IMR-90 (cell line): Measurements from ENCODE around the gene S100A4. TPM values are rescaled to one million over a fixed set of nuclear protein-coding genes. Genes with fewer than 3 reads are reported as not detected.

Experiments used
- ATAC-seq: fragments of 200-7000 bp; cut with Tn5 transposase; 2 replicates; pipeline ENCODE4 v1.9.1; 2020; ENCODE audit warnings: low read depth, mild to moderate bottlenecking, moderate library complexity
- BruUV-seq: library from RNA; stranded (reverse); fragments of 400-500 nt; replicated peaks from 2 replicates; lab custom pipeline; 2021; lab: Mats Ljungman, UMichigan
- CTCF ChIA-PET: fragments of 300-600 bp; formaldehyde crosslinking; extraction: SDS; loops from one replicate; lab custom pipeline; 2021; ENCODE audit warnings: antibody characterized with exemption; lab: Yijun Ruan, JAX
- POLR2A ChIA-PET: fragments of 300-600 bp; sonication (Branson Sonifier 250); formaldehyde crosslinking; loops from one replicate; lab custom pipeline; 2022; ENCODE audit warnings: antibody characterized with exemption; ENCODE audit not compliant: unreplicated experiment; lab: Charles Lee
- DNase-seq: peaks from one replicate; pipeline ENCODE4 v3.0.0; 2013
- H2AFZ ChIP-seq: replicated peaks from 2 replicates; pipeline ENCODE3; 2013; ENCODE audit warnings: low read length, mild to moderate bottlenecking; ENCODE audit not compliant: poor library complexity
- H2AK5ac ChIP-seq: 2 replicates; pipeline ENCODE4 v1.6.1; 2013; ENCODE audit warnings: low read depth, low read length, inconsistent platforms
- H2AK9ac ChIP-seq: replicated peaks from 2 replicates; pipeline ENCODE3; 2013; ENCODE audit warnings: mild to moderate bottlenecking, low read depth, low read length, moderate library complexity; ENCODE audit not compliant: poor library complexity
- H2BK120ac ChIP-seq: 2 replicates; pipeline ENCODE4 v1.6.1; 2013; ENCODE audit warnings: low read depth, low read length, inconsistent platforms
- H2BK15ac ChIP-seq: 3 replicates; pipeline ENCODE4 v1.6.1; 2013; ENCODE audit warnings: low read depth, low read length, inconsistent platforms
- H2BK20ac ChIP-seq: 2 replicates; pipeline ENCODE4 v1.6.1; 2013; ENCODE audit warnings: low read depth, mild to moderate bottlenecking, inconsistent platforms, low read length, moderate library complexity
- H2BK5ac ChIP-seq: 2 replicates; pipeline ENCODE4 v1.6.1; 2013; ENCODE audit warnings: mild to moderate bottlenecking, low read depth, low read length, inconsistent platforms; ENCODE audit not compliant: poor library complexity, severe bottlenecking
- H3K14ac ChIP-seq: replicated peaks from 2 replicates; pipeline ENCODE4 v1.6.1; 2013; ENCODE audit warnings: low read depth, low read length, inconsistent platforms
- H3K18ac ChIP-seq: 2 replicates; pipeline ENCODE4 v1.6.1; 2013; ENCODE audit warnings: low read depth, low read length, control low read depth
- H3K23ac ChIP-seq: 2 replicates; pipeline ENCODE4 v1.6.1; 2013; ENCODE audit warnings: low read depth, low read length, inconsistent platforms
- H3K27ac ChIP-seq: 2 replicates; pipeline ENCODE4 v1.5.1; 2013; ENCODE audit warnings: mild to moderate bottlenecking, control low read depth, low read length; ENCODE audit not compliant: insufficient read depth
- H3K27me3 ChIP-seq: 2 replicates; pipeline ENCODE4 v1.6.1; 2013; ENCODE audit warnings: low read length; ENCODE audit not compliant: control insufficient read depth, insufficient read depth
- H3K36me3 ChIP-seq: 2 replicates; pipeline ENCODE4 v1.6.1; 2013; ENCODE audit warnings: low read length, mixed read lengths; ENCODE audit not compliant: control insufficient read depth, insufficient read depth
- H3K4ac ChIP-seq: 2 replicates; pipeline ENCODE4 v1.6.1; 2013; ENCODE audit warnings: low read depth, low read length, inconsistent platforms
- H3K4me1 ChIP-seq: 2 replicates; pipeline ENCODE4 v1.6.1; 2013; ENCODE audit warnings: low read length, mixed read lengths; ENCODE audit not compliant: control insufficient read depth, insufficient read depth
- H3K4me2 ChIP-seq: 2 replicates; pipeline ENCODE4 v1.6.1; 2013; ENCODE audit warnings: low read depth, mild to moderate bottlenecking, control low read depth, low read length, moderate library complexity
- H3K4me3 ChIP-seq: 2 replicates; pipeline ENCODE4 v1.5.1; 2013; ENCODE audit warnings: low read depth, mild to moderate bottlenecking, control low read depth, low read length, moderate library complexity; ENCODE audit not compliant: insufficient read depth
- H3K56ac ChIP-seq: 2 replicates; pipeline ENCODE4 v1.6.1; 2013; ENCODE audit warnings: low read length, inconsistent platforms; ENCODE audit not compliant: insufficient read depth; ENCODE audit errors: extremely low read depth
- H3K79me1 ChIP-seq, 2 experiments: 2 replicates each; pipeline ENCODE4 v1.6.1; 2013; ENCODE audit warnings: low read length in 2 of 2, inconsistent platforms in 1 of 2, low read depth in 1 of 2
- H3K9ac ChIP-seq: 2 replicates; pipeline ENCODE4 v1.6.1; 2013; ENCODE audit warnings: low read depth, low read length, control low read depth
- H3K9me1 ChIP-seq: 2 replicates; pipeline ENCODE4 v1.6.1; 2013; ENCODE audit warnings: low read length, inconsistent platforms; ENCODE audit not compliant: insufficient read depth
- H3K9me3 ChIP-seq: 2 replicates; pipeline ENCODE4 v1.6.1; 2013; ENCODE audit warnings: low read length; ENCODE audit not compliant: control insufficient read depth, insufficient read depth
- H4K20me1 ChIP-seq: 2 replicates; pipeline ENCODE4 v1.6.1; 2013; ENCODE audit warnings: low read length, inconsistent platforms; ENCODE audit not compliant: insufficient read depth
- H4K5ac ChIP-seq: 2 replicates; pipeline ENCODE4 v1.6.1; 2013; ENCODE audit warnings: mild to moderate bottlenecking, low read depth, low read length, control low read depth
- H4K8ac ChIP-seq, 2 experiments: 2 replicates each; pipeline ENCODE4 v1.6.1; 2013; ENCODE audit warnings: low read depth in 2 of 2, low read length in 2 of 2, control low read depth in 1 of 2, inconsistent platforms in 1 of 2
- H4K91ac ChIP-seq: 2 replicates; pipeline ENCODE4 v1.6.1; 2013; ENCODE audit warnings: low read depth, low read length, inconsistent platforms; ENCODE audit not compliant: insufficient read depth
- BHLHE40 ChIP-seq: fragments of 150-350 bp; IDR thresholded peaks from 2 replicates; pipeline ENCODE4 v1.6.1; 2016; ENCODE audit warnings: mild to moderate bottlenecking, low read depth, low read length
- CHD1 ChIP-seq: IDR thresholded peaks from 2 replicates; pipeline ENCODE4 v1.6.1; 2012; ENCODE audit warnings: low read depth, low read length, improper control_type of control experiment
- CTCF ChIP-seq: conservative IDR thresholded peaks from 2 replicates; pipeline ENCODE4 v1.5.1; 2012; ENCODE audit warnings: mild to moderate bottlenecking, low read depth, low read length, improper control_type of control experiment
- ELK1 ChIP-seq: fragments of 150-350 bp; IDR thresholded peaks from 2 replicates; pipeline ENCODE4 v1.6.1; 2016; ENCODE audit warnings: low read depth, mild to moderate bottlenecking, low read length, moderate library complexity, borderline replicate concordance
- FOS ChIP-seq: fragments of 150-350 bp; IDR thresholded peaks from 2 replicates; pipeline ENCODE4 v1.6.1; 2016; ENCODE audit warnings: low read depth, low read length
- MAFK ChIP-seq: IDR thresholded peaks from 2 replicates; pipeline ENCODE4 v1.6.1; 2012; ENCODE audit warnings: low read depth, low read length, improper control_type of control experiment
- MAZ ChIP-seq: IDR thresholded peaks from 2 replicates; pipeline ENCODE4 v1.6.1; 2012; ENCODE audit warnings: low read depth, mild to moderate bottlenecking, low read length, improper control_type of control experiment, moderate library complexity, borderline replicate concordance
- MXI1 ChIP-seq: IDR thresholded peaks from 2 replicates; pipeline ENCODE4 v1.6.1; 2012; ENCODE audit warnings: low read depth, mild to moderate bottlenecking, low read length, moderate library complexity, borderline replicate concordance
- NFE2L2 ChIP-seq: fragments of 150-350 bp; IDR thresholded peaks from 2 replicates; pipeline ENCODE4 v1.6.1; 2016; ENCODE audit warnings: low read depth, mild to moderate bottlenecking, low read length
- POLR2A ChIP-seq: IDR thresholded peaks from 2 replicates; pipeline ENCODE4 v1.6.1; 2012; ENCODE audit warnings: mild to moderate bottlenecking, low read depth, low read length
- RAD21 ChIP-seq: IDR thresholded peaks from 2 replicates; pipeline ENCODE4 v1.6.1; 2012; ENCODE audit warnings: low read length, improper control_type of control experiment
- RFX5 ChIP-seq: IDR thresholded peaks from 2 replicates; pipeline ENCODE4 v1.8.0; 2012; ENCODE audit warnings: low read depth, mild to moderate bottlenecking, low read length, moderate library complexity
- USF2 ChIP-seq: fragments of 150-350 bp; IDR thresholded peaks from 2 replicates; pipeline ENCODE4 v1.6.1; 2017; ENCODE audit warnings: mild to moderate bottlenecking, antibody characterized with exemption, low read length, low read depth
- WGBS, 2 experiments: methylation state at CpG; one replicate each; pipeline versions ENCODE4 v1.1.5 to v1.1.7; 2013; ENCODE audit warnings: missing lambda C conversion rate in 2 of 2; ENCODE audit not compliant: insufficient read length in 1 of 2; ENCODE audit errors: extremely low coverage in 2 of 2; 5-methylcytosine and 5-hydroxymethylcytosine counted together
- dilution Hi-C: fragments of 300-500 bp; cut with HindIII; formaldehyde crosslinking; loops from one replicate; pipeline ENCODE4 v1.14.3; 2018; ENCODE audit warnings: low sequenced_read_pairs; ENCODE audit not compliant: unreplicated experiment
- in situ Hi-C: fragments of 300-500 bp; cut with MboI; formaldehyde crosslinking; loops from 3 replicates; pipeline ENCODE4 v1.14.3; 2019; ENCODE audit warnings: low sequenced_read_pairs, inconsistent platforms, mixed read lengths
- intact Hi-C: fragments of 100-400 bp; cut with micrococcal nuclease; formaldehyde crosslinking; loops from 2 replicates; pipeline ENCODE4 v1.10.0; 2022
- polyA plus RNA-seq, 3 experiments: library from polyadenylated mRNA; depleted of rRNA; stranded (reverse); fragments of >200 nt; gene quantifications; 2 replicates each; pipeline ENCODE4 v1.2.3, GENCODE V29; 2012; ENCODE audit warnings: low replicate concordance in 1 of 3
- total RNA-seq: library from RNA; depleted of rRNA; stranded (reverse); fragments of >200 nt; gene quantifications from 2 replicates; pipeline ENCODE4 v1.2.3, GENCODE V29; 2012

The S100A4 gene
- total and polyA plus RNA-seq, 2 of the 4 experiments (the other 2 are of a cell fraction), result 5.6 to 16.6 TPM

GRCh38 chr1:153538315-153538821, 7.2 kb downstream of the S100A4 start:
- dilution Hi-C loops, result no loop called here
- no peak overlapping the region for H4K8ac ChIP-seq
- no peak for ATAC-seq
- intact Hi-C loops, result no loop called here
- no peak overlapping the region for H3K56ac ChIP-seq
- H3K27me3 ChIP-seq, result no peaks in the 10 kb centered on the region
- H3K4me2 ChIP-seq, result no peak overlapping the region
- H3K4ac ChIP-seq, result peak overlapping the region; percentile 23; the same call in 1 of the 2 replicates
- H4K5ac ChIP-seq, result no peak overlapping the region
- peak overlapping the region; percentile 74 for H2AFZ ChIP-seq
- H3K27ac ChIP-seq, result no peak overlapping the region
- no peak overlapping the region for H3K23ac ChIP-seq
- H3K14ac ChIP-seq, result no peak overlapping the region
- DNase-seq, result peak; percentile 43
- in situ Hi-C loops, result loop anchor here (25.0 kb wide), 1 partner anchor 424 kb away; the partner anchor contains the start of genes CREB3L4, CRTC2 and SLC39A1
- peaks cover 18% of the 10 kb centered on the region for H4K20me1 ChIP-seq
- no peak overlapping the region for H2BK120ac ChIP-seq
- TF ChIP-seq MAFK, result no peak
- no peak for TF ChIP-seq BHLHE40
- TF ChIP-seq RFX5, result no peak
- no peak for TF ChIP-seq POLR2A
- TF ChIP-seq MXI1, result no peak
- no peak for TF ChIP-seq RAD21
- TF ChIP-seq ELK1, result no peak
- TF ChIP-seq MAZ, result no peak
- TF ChIP-seq CTCF, result no peak
- TF ChIP-seq CHD1, result no peak
- no peak for TF ChIP-seq USF2
- no peak for TF ChIP-seq NFE2L2
- TF ChIP-seq FOS, result no peak
- ChIA-PET CTCF (interaction anchor here (1.1 kb wide), 1 partner anchor 34 kb away, joined by 3 read pairs; no protein-coding TSS in a partner anchor), POLR2A (interaction anchor here (0.6 kb wide), 1 partner anchor 26 kb away, joined by 5 read pairs; no protein-coding TSS in a partner anchor)
- H2AK9ac ChIP-seq, result peak overlapping the region; percentile 18
- no peak overlapping the region for H3K18ac ChIP-seq
- H3K4me3 ChIP-seq, result no peak overlapping the region
- no TSS peak for BruUV-seq
- no peak overlapping the region for H2BK15ac ChIP-seq
- peak overlapping the region; percentile 35 for H2AK5ac ChIP-seq
- H3K9me3 ChIP-seq, result no peaks in the 10 kb centered on the region
- peaks cover 39% of the 10 kb centered on the region for H3K9me1 ChIP-seq
- peaks cover 5 to 46% of the 10 kb centered on the region in 2 experiments; a peak in 3 of 4 replicates for H3K79me1 ChIP-seq
- no peak overlapping the region for H2BK5ac ChIP-seq
- no peak overlapping the region for H4K91ac ChIP-seq
- H2BK20ac ChIP-seq, result peak overlapping the region; percentile 35; the same call in 1 of the 2 replicates
- 60% methylated on average over 2 of the region's 6 CpGs; no CpG with 5 or more reads in 1 of the 2 experiments for WGBS, 2 experiments
- no peak overlapping the region for H3K9ac ChIP-seq
- peaks cover 11% of the 10 kb centered on the region for H3K36me3 ChIP-seq
- peaks cover 26% of the 10 kb centered on the region for H3K4me1 ChIP-seq
